ENCODE measurements around the gene DNAJC3.
"Not testable (repeated sequence)": the region's sequence is repeated elsewhere in the genome, so short reads cannot be mapped to it uniquely, and the experiment has no call there.

The DNAJC3 gene, protein sequence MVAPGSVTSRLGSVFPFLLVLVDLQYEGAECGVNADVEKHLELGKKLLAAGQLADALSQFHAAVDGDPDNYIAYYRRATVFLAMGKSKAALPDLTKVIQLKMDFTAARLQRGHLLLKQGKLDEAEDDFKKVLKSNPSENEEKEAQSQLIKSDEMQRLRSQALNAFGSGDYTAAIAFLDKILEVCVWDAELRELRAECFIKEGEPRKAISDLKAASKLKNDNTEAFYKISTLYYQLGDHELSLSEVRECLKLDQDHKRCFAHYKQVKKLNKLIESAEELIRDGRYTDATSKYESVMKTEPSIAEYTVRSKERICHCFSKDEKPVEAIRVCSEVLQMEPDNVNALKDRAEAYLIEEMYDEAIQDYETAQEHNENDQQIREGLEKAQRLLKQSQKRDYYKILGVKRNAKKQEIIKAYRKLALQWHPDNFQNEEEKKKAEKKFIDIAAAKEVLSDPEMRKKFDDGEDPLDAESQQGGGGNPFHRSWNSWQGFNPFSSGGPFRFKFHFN

GRCh38 chr13:95676762-95677563, at the start of gene DNAJC3:
TSS of gene DNAJC3 (plus strand) at chr13:95677139. CDS start at chr13:95677256, 117 bp downstream.
- peak; percentile 99 for DNase-seq (ENCODE audit: low spot score)

DNA sequence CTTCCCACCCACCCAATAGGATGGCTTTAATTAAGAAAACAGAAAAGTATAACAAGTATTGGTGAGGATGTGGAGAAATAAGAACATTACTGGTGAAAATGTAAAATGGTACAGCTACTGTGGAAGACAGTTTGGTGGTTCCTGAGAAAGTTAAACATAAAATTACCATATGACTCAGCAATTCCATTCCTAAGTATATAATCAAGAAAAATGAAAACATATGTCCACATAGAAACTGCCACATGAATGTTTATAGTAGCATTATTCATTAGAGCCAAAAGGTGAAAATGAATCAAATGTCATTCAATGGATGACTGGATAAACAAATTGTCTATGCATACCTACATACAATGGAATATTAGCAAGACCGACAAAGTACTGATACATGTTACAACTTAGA, 49.3 kb upstream of the DNAJC3 start:
- DNase-seq (ENCODE audit: low spot score): no peak

DNA sequence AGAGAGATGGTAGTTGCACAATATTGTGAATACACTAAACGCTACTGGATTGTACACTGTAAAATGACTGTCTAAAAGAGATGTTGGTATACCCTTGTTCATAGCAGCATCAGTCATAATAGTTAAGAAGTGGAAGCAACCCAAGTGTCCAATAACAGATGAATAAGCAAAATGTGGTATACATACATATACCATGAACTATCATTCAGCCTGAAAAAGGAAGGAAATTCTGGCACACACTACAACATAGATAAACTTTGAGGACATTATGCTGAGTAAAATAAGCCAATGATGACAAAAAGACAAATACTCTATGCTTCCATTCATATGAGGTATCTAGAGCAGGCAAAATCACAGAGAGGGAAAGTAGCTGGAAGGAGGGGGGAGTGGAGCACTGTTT, 48.5 kb upstream of the DNAJC3 start:
- no peak for DNase-seq (ENCODE audit: low spot score)

GRCh38 chr13:95629071-95629470, 47.9 kb upstream of the DNAJC3 start:
- DNase-seq (ENCODE audit: low spot score): no peak

DNA sequence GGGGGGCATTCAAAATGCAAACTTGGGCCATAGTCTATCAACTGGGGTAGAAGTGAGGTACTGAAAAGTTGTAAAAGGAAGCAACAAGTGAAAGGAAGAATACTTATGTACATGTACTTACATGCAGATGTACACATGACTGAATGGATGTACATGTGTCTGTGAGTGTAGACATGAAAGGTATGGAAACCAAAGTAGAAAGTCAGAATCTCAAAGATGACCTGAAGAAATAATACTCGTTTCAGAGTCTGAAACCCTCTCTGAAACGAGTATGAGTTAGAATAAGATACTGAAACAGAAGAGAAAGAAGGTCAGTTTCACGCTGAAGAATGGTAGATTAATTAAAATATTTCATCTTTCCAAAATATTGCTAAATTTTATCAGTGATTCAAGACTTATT, 46.3 kb upstream of the DNAJC3 start:
- DNase-seq (ENCODE audit: low spot score): no peak

GRCh38 chr13:95636853-95637252, 40.1 kb upstream of the DNAJC3 start:
- DNase-seq (ENCODE audit: low spot score): no peak

GRCh38 chr13:95641291-95642027, 35.5 kb upstream of the DNAJC3 start:
- no peak for DNase-seq (ENCODE audit: low spot score)

DNA sequence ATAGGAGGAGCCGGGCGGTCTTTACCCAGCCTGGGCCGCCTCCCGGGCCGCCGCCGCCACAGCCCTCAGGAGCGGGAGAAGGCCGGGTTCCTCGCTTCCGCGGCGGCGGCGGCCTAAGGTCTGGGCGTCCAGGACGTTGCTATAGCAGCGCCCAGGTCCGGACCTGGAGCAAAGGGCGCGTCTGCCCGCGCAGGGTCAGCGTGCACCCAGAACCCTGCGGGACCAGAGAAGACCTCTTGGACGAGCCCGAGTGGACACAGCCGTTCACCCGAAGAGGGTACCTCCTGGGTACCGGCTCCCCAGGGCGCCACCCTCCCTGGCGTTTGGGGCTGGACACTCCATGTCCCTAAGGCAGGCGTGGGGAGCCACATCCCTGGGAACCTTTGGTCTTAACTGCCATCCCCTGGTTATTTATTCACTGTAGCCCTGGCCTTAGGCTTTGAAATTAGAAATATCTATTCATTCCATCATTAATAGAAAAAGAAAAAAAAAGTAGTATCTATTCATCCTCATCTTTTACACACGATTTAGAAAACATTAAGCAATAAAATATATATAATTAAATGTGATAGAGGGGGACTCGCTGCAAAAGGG, 34.8 kb upstream of the DNAJC3 start:
- peak; percentile 64 for DNase-seq (ENCODE audit: low spot score)

DNA sequence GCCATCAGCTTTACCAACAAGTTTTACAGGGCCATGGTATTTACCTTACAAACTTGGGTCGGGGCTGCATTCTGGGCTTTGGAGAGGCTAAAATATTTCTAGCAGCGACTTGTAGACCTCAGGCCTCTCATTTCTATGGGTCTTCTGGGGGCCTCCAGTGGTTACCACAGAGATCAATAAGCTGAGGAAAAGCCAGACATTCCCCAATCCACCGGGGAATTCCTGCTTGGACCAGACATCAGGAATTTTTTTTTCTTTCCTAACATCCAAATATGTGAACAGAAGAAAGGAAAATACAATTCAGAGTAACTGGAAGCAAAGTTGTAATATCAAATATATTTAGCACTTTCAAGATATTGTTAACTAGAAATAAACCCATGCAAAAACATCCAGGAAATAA, 33.9 kb upstream of the DNAJC3 start:
- DNase-seq (ENCODE audit: low spot score): no peak

- peak; percentile 30 for DNase-seq (ENCODE audit: low spot score)
Measured at GRCh38 chr13:95643571-95643935, 33.4 kb upstream of the DNAJC3 start.

- peak; percentile 45 for DNase-seq (ENCODE audit: low spot score)
Measured at GRCh38 chr13:95643936-95644598, 32.9 kb upstream of the DNAJC3 start.

DNA sequence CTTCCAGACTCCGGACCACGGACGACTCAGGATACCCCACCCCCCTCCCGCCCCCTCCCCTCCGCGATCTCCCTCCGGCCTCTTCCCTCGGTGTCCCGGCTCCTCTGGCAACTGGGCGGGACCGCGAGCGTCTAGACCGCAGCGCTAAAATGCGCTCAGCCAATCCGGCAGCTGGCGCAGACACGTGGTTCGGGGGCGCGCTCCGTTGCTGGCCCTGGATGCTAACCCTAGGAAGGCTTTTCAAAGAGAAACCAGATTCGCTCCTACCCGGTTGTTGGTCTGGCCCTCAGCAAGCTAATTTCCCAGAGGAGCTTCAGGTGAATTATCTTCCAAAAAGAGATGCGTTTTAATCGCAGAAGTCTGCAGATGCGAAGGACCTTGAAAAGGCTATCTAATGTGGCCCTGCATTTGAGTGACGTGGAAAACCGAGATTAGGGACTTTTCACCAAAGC, 32.3 kb upstream of the DNAJC3 start, which contains the start of gene DZIP1:
TSS of gene DZIP1 (minus strand) at position 106 of the 452 bp plus-strand sequence. CDS start 2,677 bp downstream, outside the sequence.
- DNase-seq (ENCODE audit: low spot score): peak; percentile 88

- no peak for DNase-seq (ENCODE audit: low spot score)
Measured at GRCh38 chr13:95647321-95647720, 29.6 kb upstream of the DNAJC3 start.

- no peak for DNase-seq (ENCODE audit: low spot score)
Measured at GRCh38 chr13:95650696-95651095, 26.2 kb upstream of the DNAJC3 start.

DNA sequence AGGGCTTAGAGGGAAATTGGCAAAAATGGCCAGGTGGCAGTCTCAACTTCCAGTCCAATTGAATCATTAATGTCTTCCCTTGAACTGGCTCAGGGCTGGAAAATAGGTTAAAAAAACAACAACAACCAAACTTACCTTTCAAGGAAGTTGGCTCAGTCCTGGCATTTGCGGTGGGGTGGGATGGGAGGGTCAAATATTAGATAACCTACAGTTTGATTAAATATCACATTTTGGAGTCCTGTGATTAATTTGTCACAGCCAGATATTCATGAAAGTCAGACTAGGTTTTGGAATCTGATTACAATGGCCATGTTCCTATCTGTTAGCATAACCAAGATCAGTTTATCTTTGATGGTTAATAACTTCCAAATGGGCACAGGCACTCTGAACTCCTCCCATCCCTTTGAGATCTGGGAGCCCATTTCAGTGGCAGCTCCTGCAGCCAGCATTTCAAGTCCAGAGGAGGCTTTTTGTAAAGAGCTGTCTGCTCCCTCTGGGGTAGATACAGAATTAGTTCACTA, 24.6 kb upstream of the DNAJC3 start:
- no peak for DNase-seq (ENCODE audit: low spot score)

DNA sequence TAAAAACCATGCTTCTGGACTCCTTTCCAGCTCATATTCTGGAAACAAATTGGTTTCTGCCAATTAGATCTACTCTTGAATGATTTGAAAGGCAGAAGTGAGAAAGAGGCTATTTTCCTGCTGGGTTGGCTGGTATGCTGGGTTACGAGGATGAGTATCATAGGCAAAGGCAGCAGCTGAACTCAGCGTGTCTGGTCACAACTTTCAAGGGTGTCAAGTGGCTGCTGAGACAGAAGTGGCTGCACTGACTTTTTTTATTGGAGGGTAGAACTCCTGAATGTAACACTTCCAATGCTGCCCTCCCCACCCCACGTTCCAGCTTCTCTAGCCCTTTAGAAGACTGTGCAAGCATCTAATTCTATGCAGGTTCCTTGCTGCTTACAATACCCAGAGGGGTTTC, 24.1 kb upstream of the DNAJC3 start:
- DNase-seq (ENCODE audit: low spot score): no peak

DNA sequence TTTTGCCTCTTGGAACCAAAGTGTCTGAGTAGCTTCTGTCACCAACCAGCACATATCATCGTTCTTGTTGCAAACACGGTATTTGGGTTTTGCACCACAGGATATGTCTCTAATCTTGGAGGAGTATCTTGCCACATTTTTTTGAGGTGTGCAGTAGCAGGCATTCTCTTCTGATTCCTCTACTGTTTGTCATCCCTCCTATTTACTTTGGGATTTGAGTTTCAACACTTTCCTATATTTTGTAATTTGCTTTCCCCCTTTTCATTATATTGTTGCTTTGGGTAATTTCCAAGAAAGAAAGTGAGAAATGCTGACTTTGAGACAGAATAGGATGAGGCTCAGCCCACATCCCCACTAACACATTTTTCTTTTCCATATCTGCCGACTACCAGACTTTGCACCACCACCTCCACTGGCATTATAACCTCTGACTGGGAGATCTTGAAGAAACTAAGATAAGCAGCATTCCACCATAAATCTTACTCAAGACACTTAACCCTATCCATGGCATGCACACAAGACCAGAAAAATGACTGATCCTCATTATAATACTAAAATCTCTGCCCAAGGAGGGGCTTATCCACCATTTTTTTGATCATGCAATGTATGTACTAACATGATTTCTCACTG, 20.4 kb upstream of the DNAJC3 start:
- no peak for DNase-seq (ENCODE audit: low spot score)

- DNase-seq (ENCODE audit: low spot score): no peak
Measured at GRCh38 chr13:95659500-95659899, 17.4 kb upstream of the DNAJC3 start.

DNA sequence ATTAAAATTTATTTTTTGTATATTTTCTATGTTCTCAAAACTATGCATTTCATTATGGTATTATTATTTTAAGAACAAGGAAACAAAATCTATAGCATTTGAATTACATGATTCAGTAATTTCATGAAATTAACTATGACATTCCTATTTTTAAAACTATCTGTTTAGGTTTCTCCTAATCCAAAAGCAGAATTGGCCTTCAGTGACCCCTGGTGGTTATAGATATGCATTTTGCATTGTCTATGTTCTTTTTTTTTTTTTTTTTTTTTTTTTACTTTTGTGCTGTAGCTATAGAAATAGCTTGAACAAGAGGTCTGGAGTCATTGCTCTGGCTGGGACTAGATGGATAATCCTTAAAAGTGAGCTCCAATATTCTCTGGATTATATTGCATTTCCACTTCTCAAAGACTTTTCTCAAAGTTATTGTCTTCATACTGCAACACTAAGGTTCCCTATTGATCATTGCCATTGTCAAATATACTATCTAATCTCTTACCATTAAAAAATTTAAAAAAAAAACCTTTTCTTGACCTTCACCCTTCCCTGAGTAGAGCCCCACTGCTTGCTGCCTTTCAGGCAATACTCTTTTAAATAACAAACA, 15.9 kb upstream of the DNAJC3 start:
- no peak for DNase-seq (ENCODE audit: low spot score)

DNA sequence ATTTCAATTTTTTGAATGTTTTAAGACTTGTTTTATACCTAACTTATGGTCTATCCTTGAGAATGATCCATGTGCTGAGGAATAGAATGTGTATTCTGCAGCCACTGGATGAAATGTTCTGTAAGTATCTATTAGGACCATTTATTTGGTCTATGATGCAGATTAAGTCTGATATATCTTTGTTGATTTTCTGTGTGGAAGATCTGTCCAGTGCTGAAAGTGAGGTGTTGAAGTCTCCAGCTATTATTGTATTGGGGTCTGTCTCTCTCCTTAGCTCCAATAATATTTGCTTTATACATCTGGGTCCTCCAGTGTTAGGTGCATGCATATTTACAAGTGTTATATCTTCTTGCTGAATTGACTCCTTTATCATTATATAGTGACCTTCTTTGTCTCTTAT, 9.7 kb upstream of the DNAJC3 start:
- DNase-seq (ENCODE audit: low spot score): not testable (repeated sequence)

Measured in AG08396 (cell line).